Ovary (tissue), 9 donors: ENCODE measurements around the gene LDOC1. TPM values are rescaled to one million over a fixed set of nuclear protein-coding genes. Genes with fewer than 3 reads are reported as not detected.
"Not testable (repeated sequence)": the region's sequence is repeated elsewhere in the genome, so short reads cannot be mapped to it uniquely, and the experiment has no call there.

ENCODE experiments used
- DNase-seq, 5 donors: peaks; one replicate each; pipeline ENCODE4 v3.0.0-alpha.2; 2019 to 2020
- H3K27ac ChIP-seq, 2 donors: fragments of 200-600 bp; one replicate each; pipeline versions ENCODE4 v1.5.1 to v1.8.0; 2019 to 2022
- H3K27me3 ChIP-seq: fragments of 200-600 bp; one replicate; pipeline ENCODE4 v1.8.0; 2022
- H3K36me3 ChIP-seq: fragments of 200-600 bp; sonication (generic); one replicate; pipeline ENCODE4 v1.5.1; 2019
- H3K4me1 ChIP-seq: one replicate; pipeline ENCODE4 v1.8.1; 2013; ENCODE audit warnings: mild to moderate bottlenecking, moderate library complexity; ENCODE audit not compliant: insufficient read depth
- H3K4me3 ChIP-seq: fragments of 200-600 bp; sonication (generic); one replicate; pipeline ENCODE4 v1.5.1; 2017
- H3K9me3 ChIP-seq, 2 donors: fragments of 200-600 bp in 1 of 2; sonication (generic) in 1 of 2; one replicate each; pipeline versions ENCODE4 v1.5.1 to v1.8.1; 2013 to 2019; ENCODE audit warnings: mild to moderate bottlenecking in 1 of 2, moderate library complexity in 1 of 2
- EP300 ChIP-seq: sonication (generic); formaldehyde crosslinking; IDR thresholded peaks from one replicate; pipeline ENCODE4 v1.6.1; 2017; ENCODE audit warnings: antibody characterized with exemption
- POLR2A ChIP-seq: fragments of 450-650 bp; IDR thresholded peaks from one replicate; pipeline ENCODE4 v1.6.1; 2017; ENCODE audit warnings: antibody characterized with exemption, mild to moderate bottlenecking, moderate library complexity
- WGBS, 3 donors: extraction: QIAGEN DNeasy Blood & Tissue Kit in 1 of 3; methylation state at CpG; one replicate each; pipeline versions ENCODE4 v1.1.5 to v1.1.7; 2013 to 2017; 5-methylcytosine and 5-hydroxymethylcytosine counted together
- intact Hi-C, 4 donors: fragments of 100-400 bp; cut with DNase I; formaldehyde crosslinking; loops; one replicate each; pipeline versions ENCODE4 v1.11.0 to v1.15.1; 2022 to 2023
- polyA plus RNA-seq, 2 donors: library from polyadenylated mRNA; stranded (reverse); fragments of 200-250 nt in 1 of 2; fragments of 350-450 nt in 1 of 2; fragmentation: Illumina TruSeq in 1 of 2; extraction: RNeasy Lipid Tissue Mini Kit (QIAGEN cat#74804) in 1 of 2; gene quantifications; one replicate each; pipeline ENCODE4 v1.2.3, GENCODE V29; 2013 to 2014
- total RNA-seq, 7 donors: library from RNA; depleted of rRNA in 2 of 7; stranded (reverse); fragments of >200 nt in 2 of 7; fragmentation: NEBNext Ultra II Directional in 3 of 7; extraction: Animal tissue kit (Norgen Biotek cat#: 25700) in 3 of 7; gene quantifications; one replicate each; pipeline versions ENCODE4 v1.1.0 to v1.2.4, GENCODE V29; 2016 to 2023
- TF ChIP-seq, protein P1 (sequence below), 3 donors: fragments of 450-650 bp in 2 of 3; fragments of 200-600 bp in 1 of 3; IDR thresholded peaks; one replicate each; pipeline versions ENCODE4 v1.5.1 to v1.8.0; 2016 to 2022; ENCODE audit warnings: antibody characterized with exemption in 3 of 3, mild to moderate bottlenecking in 1 of 3
- donor health status: DM: no; HTN: no; CAD: no; lungs with moderate emphysema.
- donor health status: DM: no; HTN: no; CAD: no.
- donor health status: Bipolar disorder and iron deficiency.
- donor health status: DM: yes; HTN: yes; CAD: no.
- donor health status: DM: no; HTN: no; CAD: no.
- donor health status: DM: yes; HTN: yes; CAD: no.

Gene LDOC1
- total and polyA plus RNA-seq, 9 donors = 7.5 to 77.2 (median 34.5) TPM

DNA sequence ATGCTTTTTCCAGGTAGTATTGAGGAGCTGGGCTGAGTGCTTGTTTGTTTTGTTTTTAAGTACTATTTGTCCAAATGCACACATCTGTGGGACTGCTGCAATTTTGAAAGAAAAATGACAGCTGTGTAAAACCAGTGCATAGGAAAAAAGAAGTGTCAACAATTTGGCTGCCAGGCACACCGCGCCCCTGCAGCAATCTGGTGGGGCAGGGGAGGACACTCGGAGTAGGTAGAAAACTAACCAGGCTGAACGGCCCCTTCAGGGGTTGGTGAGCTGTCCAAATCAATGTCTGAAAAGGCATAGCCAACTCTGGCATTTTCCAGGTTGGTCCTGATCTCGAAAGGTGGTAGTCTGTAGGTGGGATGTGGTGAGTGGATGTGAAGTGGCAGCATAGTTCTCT is 1.1 kb downstream of the LDOC1 start:
- no peaks in the 10 kb centered on the region for H3K27me3 ChIP-seq
- intact Hi-C loops = no loop called here
- DNase-seq = no peak
- H3K27ac ChIP-seq = no peak overlapping the region
- no peaks in the 10 kb centered on the region for H3K36me3 ChIP-seq
- WGBS, 3 donors = 52 to 59% (median 53%) methylated on average over 5 of the region's 5 CpGs
- TF ChIP-seq POLR2A (no peak), EP300 (no peak)
- TF ChIP-seq, protein P1, sequence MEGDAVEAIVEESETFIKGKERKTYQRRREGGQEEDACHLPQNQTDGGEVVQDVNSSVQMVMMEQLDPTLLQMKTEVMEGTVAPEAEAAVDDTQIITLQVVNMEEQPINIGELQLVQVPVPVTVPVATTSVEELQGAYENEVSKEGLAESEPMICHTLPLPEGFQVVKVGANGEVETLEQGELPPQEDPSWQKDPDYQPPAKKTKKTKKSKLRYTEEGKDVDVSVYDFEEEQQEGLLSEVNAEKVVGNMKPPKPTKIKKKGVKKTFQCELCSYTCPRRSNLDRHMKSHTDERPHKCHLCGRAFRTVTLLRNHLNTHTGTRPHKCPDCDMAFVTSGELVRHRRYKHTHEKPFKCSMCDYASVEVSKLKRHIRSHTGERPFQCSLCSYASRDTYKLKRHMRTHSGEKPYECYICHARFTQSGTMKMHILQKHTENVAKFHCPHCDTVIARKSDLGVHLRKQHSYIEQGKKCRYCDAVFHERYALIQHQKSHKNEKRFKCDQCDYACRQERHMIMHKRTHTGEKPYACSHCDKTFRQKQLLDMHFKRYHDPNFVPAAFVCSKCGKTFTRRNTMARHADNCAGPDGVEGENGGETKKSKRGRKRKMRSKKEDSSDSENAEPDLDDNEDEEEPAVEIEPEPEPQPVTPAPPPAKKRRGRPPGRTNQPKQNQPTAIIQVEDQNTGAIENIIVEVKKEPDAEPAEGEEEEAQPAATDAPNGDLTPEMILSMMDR (IDR thresholded peaks at IDR 0.05) = no peak
- no peaks in the 10 kb centered on the region for H3K9me3 ChIP-seq
- H3K4me1 ChIP-seq = no peaks in the 10 kb centered on the region
- H3K4me3 ChIP-seq = peak overlapping the region; percentile 57

- 74 to 76% (median 74%) methylated on average over 1 of the region's 1 CpG for WGBS, 3 donors
- H3K36me3 ChIP-seq = no peaks in the 10 kb centered on the region
- no peaks in the 10 kb centered on the region for H3K4me1 ChIP-seq
- H3K4me3 ChIP-seq = no peak overlapping the region
- H3K27ac ChIP-seq = no peak overlapping the region
- DNase-seq = no peak
- TF ChIP-seq POLR2A (no peak), EP300 (no peak)
- TF ChIP-seq, protein P1 (IDR thresholded peaks at IDR 0.05) = no peak
- intact Hi-C loops = no loop called here
- no peaks in the 10 kb centered on the region for H3K9me3 ChIP-seq
- H3K27me3 ChIP-seq = no peaks in the 10 kb centered on the region
These were observed 12.5 kb downstream of the LDOC1 start for GRCh38 chrX:141164406-141164805.

DNA sequence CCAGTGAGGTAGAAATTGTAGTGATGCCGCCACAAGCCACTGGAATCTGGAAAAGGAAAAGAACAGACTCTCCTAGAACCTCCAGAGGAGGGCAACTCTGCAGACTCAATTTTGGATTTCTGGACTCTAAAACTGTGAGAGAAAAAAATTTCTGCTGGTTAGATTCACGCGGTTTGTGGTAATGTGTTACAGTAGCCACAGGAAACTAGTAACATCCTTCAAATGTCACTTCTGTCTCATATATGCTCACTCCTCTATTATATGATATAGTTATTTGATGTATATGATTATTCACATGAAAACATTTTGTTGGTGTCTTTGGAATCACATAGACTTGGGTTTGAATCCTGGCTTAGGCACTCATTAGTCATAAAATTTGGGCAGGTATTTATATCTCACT is 18.8 kb downstream of the LDOC1 start:
- Histone ChIP-seq H3K27me3 (no peaks in the 10 kb centered on the region), H3K9me3 (no peaks in the 10 kb centered on the region), H3K36me3 (no peaks in the 10 kb centered on the region), H3K4me3 (no peak overlapping the region), H3K27ac (no peak overlapping the region), H3K4me1 (no peaks in the 10 kb centered on the region)
- intact Hi-C loops = no loop called here
- TF ChIP-seq EP300 (no peak), POLR2A (no peak)
- TF ChIP-seq, protein P1 (IDR thresholded peaks at IDR 0.05) = no peak
- DNase-seq = no peak
- WGBS, 3 donors = 83 to 88% (median 87%) methylated on average over 3 of the region's 3 CpGs

DNA sequence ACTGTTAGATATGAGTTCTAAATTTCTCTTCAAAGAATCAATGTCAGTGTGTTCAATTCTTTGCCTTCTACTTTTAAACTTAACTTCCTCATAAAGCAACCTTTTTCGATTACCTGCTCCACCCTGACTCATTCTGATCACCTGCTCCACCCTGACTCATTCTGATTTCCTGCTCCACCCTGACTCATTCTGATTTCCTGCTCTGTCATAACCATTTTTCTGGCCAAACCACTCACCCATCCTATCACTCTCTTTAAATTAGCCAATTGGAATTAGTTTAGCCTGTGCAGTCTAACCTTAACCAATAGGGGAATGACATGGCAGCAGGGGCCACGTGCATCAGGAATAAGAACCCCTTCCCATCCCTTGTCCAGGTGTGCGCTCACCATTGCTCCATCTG is 21.7 kb downstream of the LDOC1 start:
- H3K9me3 ChIP-seq, H3K27me3 ChIP-seq, H3K4me3 ChIP-seq, DNase-seq, H3K36me3 ChIP-seq, H3K4me1 ChIP-seq, H3K27ac ChIP-seq, intact Hi-C loops: not testable (repeated sequence)
- WGBS, 3 donors = 69 to 76% (median 72%) methylated on average over 3 of the region's 3 CpGs

DNA sequence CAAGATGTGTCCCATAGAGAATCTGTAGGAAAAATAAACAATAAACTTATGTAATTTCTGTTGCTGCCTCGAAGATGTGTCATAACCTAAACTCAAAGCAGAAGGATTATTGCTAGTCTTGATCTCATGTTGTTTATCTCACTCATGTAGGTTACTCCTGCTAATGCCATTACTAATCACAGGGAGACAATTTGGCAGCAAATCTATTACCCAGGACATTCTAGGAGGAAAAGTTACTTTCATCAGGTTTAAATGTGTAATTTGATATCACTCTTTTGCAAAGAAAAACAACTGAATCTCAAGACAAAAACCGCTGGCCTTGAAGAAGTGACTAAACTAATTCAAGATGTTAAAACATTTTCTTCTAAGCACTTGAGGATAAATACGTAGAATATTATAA is 34.0 kb downstream of the LDOC1 start:
- 30 to 34% (median 33%) methylated on average over 3 of the region's 3 CpGs for WGBS, 3 donors
- Histone ChIP-seq H3K4me1 (no peaks in the 10 kb centered on the region), H3K27me3 (no peaks in the 10 kb centered on the region), H3K27ac (no peak overlapping the region), H3K36me3 (no peaks in the 10 kb centered on the region), H3K4me3 (no peak overlapping the region), H3K9me3 (no peaks in the 10 kb centered on the region)
- TF ChIP-seq, protein P1 (IDR thresholded peaks at IDR 0.05) = no peak
- no peak for TF ChIP-seq EP300
- no peak for TF ChIP-seq POLR2A
- DNase-seq = no peak
- intact Hi-C loops = no loop called here
